Mesenchymal stem cell (in vitro differentiated cells and primary cell): ENCODE results near the gene FAM83F.

Experiments used
- DNase-seq: peaks from one replicate; pipeline ENCODE4 v3.0.0-alpha.2; 2013
- H2AFZ ChIP-seq: one replicate; pipeline ENCODE4 v1.6.1; 2013; ENCODE audit warnings: low read depth, mild to moderate bottlenecking, control low read depth, inconsistent platforms, low read length, moderate library complexity
- H2AK5ac ChIP-seq: 2 replicates; pipeline ENCODE4 v1.6.1; 2013; ENCODE audit warnings: low read length, moderate library complexity, mild to moderate bottlenecking, inconsistent platforms; ENCODE audit not compliant: severe bottlenecking
- H2BK120ac ChIP-seq: one replicate; pipeline ENCODE4 v1.6.1; 2013; ENCODE audit warnings: low read depth, mild to moderate bottlenecking, inconsistent platforms, low read length, moderate library complexity
- H2BK12ac ChIP-seq, 2 experiments: one replicate each; pipeline ENCODE4 v1.6.1; 2013; ENCODE audit warnings: inconsistent platforms in 2 of 2, low read length in 2 of 2, mild to moderate bottlenecking in 2 of 2, moderate library complexity in 2 of 2, control low read depth in 1 of 2
- H2BK15ac ChIP-seq: one replicate; pipeline ENCODE4 v1.6.1; 2013; ENCODE audit warnings: mild to moderate bottlenecking, low read depth, inconsistent platforms; ENCODE audit not compliant: poor library complexity, severe bottlenecking
- H2BK5ac ChIP-seq: 2 replicates; pipeline ENCODE4 v1.6.1; 2013; ENCODE audit warnings: low read depth, mild to moderate bottlenecking, low read length, control low read depth, inconsistent platforms; ENCODE audit not compliant: poor library complexity, severe bottlenecking
- H3K14ac ChIP-seq, 2 experiments: one replicate each; pipeline ENCODE4 v1.6.1; 2013; ENCODE audit warnings: inconsistent platforms in 2 of 2, low read length in 2 of 2, control low read depth in 1 of 2, mild to moderate bottlenecking in 1 of 2, moderate library complexity in 1 of 2
- H3K18ac ChIP-seq, 2 experiments: one replicate each; pipeline ENCODE4 v1.6.1; 2013; ENCODE audit warnings: inconsistent platforms in 2 of 2, low read length in 2 of 2, control low read depth in 1 of 2, low read depth in 1 of 2, mild to moderate bottlenecking in 1 of 2
- H3K23ac ChIP-seq, 2 experiments: one replicate each; pipeline ENCODE4 v1.6.1; 2013; ENCODE audit warnings: inconsistent platforms in 2 of 2, low read length in 2 of 2, mild to moderate bottlenecking in 2 of 2, moderate library complexity in 2 of 2, control low read depth in 1 of 2
- H3K27ac ChIP-seq: 2 replicates; pipeline ENCODE4 v1.5.1; 2013; ENCODE audit warnings: mild to moderate bottlenecking, moderate library complexity, low read length, control low read depth, inconsistent platforms; ENCODE audit not compliant: poor library complexity, severe bottlenecking
- H3K27me3 ChIP-seq, 2 experiments: 2 replicates each; pipeline versions ENCODE4 v1.6.1 to v1.7.0; 2013; ENCODE audit warnings: low read length in 2 of 2, mild to moderate bottlenecking in 2 of 2, moderate library complexity in 2 of 2, control low read depth in 1 of 2, inconsistent platforms in 1 of 2; ENCODE audit not compliant: control insufficient read depth in 1 of 2, insufficient read depth in 1 of 2
- H3K36me3 ChIP-seq, 2 experiments: 2 replicates each; pipeline versions ENCODE4 v1.6.1 to v1.7.0; 2013; ENCODE audit warnings: low read length in 2 of 2, control low read depth in 1 of 2, inconsistent platforms in 1 of 2, low read depth in 1 of 2, mild to moderate bottlenecking in 1 of 2; ENCODE audit not compliant: insufficient read depth in 2 of 2, control insufficient read depth in 1 of 2
- H3K4ac ChIP-seq, 2 experiments: one replicate each; pipeline ENCODE4 v1.6.1; 2013; ENCODE audit warnings: inconsistent platforms in 2 of 2, low read length in 2 of 2, mild to moderate bottlenecking in 2 of 2, moderate library complexity in 2 of 2, control low read depth in 1 of 2, low read depth in 1 of 2
- H3K4me1 ChIP-seq: 2 replicates; pipeline ENCODE4 v1.6.1; 2013; ENCODE audit warnings: low read depth, low read length, control low read depth; ENCODE audit not compliant: control insufficient read depth, insufficient read depth
- H3K4me2 ChIP-seq: 2 replicates; pipeline ENCODE4 v1.6.1; 2013; ENCODE audit warnings: low read length, mild to moderate bottlenecking, inconsistent platforms; ENCODE audit not compliant: poor library complexity, severe bottlenecking
- H3K4me3 ChIP-seq, 2 experiments: 2 replicates each; pipeline versions ENCODE4 v1.5.1 to v1.7.0; 2013; ENCODE audit warnings: low read length in 2 of 2, mild to moderate bottlenecking in 2 of 2, control low read depth in 1 of 2, low read depth in 1 of 2; ENCODE audit not compliant: insufficient read depth in 1 of 2
- H3K79me1 ChIP-seq: replicated peaks from 2 replicates; pipeline ENCODE4 v1.6.1; 2013; ENCODE audit warnings: mild to moderate bottlenecking, control low read depth, low read length, inconsistent platforms; ENCODE audit not compliant: poor library complexity, severe bottlenecking
- H3K9ac ChIP-seq: 2 replicates; pipeline ENCODE4 v1.7.0; 2013; ENCODE audit warnings: mild to moderate bottlenecking, low read length, moderate library complexity
- H3K9me3 ChIP-seq: 2 replicates; pipeline ENCODE4 v1.7.0; 2013; ENCODE audit warnings: mild to moderate bottlenecking, low read length; ENCODE audit not compliant: control insufficient read depth
- H4K8ac ChIP-seq: one replicate; pipeline ENCODE4 v1.6.1; 2013; ENCODE audit warnings: inconsistent platforms, mild to moderate bottlenecking, low read length, moderate library complexity
- H4K91ac ChIP-seq: one replicate; pipeline ENCODE4 v1.6.1; 2013; ENCODE audit warnings: mild to moderate bottlenecking, low read length, inconsistent platforms
- WGBS: methylation state at CpG from one replicate; pipeline ENCODE4 v1.1.7; 2013; ENCODE audit warnings: mixed read lengths; 5-methylcytosine and 5-hydroxymethylcytosine counted together

FAM83F gene

DNA sequence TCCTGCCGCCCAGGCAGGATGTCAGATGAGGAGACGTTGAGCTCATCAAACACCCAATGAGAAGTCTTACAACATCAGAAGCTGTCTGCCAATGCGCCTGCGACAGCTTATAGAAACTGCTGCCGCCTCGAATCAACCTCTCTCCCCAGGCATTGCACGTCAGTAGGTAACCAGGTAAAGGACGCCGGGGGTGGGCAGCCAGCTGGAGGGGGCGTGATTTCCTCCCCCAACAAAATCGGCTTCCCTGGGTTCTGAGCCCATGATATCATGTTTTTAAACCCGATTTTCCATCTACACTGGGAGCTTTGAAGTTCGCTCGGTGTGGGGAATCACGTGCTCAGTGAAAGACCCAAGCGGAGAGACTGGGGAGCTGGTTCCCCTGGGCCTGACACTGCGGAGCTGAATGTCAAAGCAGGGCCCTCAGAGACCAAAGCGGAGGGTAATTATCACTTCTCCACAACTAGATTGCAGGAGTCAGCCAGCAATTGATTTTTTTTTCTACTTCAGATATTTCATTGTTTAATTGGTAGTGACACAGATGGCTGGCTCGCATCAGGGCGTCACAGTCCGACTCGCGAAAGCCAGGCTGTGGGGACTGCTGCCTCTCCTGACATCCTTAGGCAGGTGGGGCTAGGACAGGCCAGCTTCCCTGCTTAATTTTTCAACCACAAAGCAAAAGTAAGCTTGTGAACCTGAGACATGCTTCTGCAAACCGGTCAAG is 15.4 kb downstream of the FAM83F start:
- Histone ChIP-seq H3K4me1 (peaks cover 16% of the 10 kb centered on the region), H2BK12ac (no peak overlapping the region), H3K23ac (no peak overlapping the region), H3K79me1 (no peaks in the 10 kb centered on the region), H3K27ac (no peak overlapping the region), H4K8ac (no peak overlapping the region), H3K9ac (no peak overlapping the region), H3K4me3 (no peak overlapping the region), H2AFZ (no peak overlapping the region), H3K4me2 (no peak overlapping the region), H3K4ac (no peak overlapping the region), H2BK120ac (no peak overlapping the region), H3K14ac (no peak overlapping the region), H2BK5ac (no peak overlapping the region), H2AK5ac (no peak overlapping the region), H3K27me3 (peaks cover 13 to 85% of the 10 kb centered on the region in 2 experiments), H3K36me3 (no peaks in the 10 kb centered on the region), H2BK15ac (no peak overlapping the region), H4K91ac (no peak overlapping the region), H3K9me3 (no peaks in the 10 kb centered on the region), H3K18ac (no peak overlapping the region)
- WGBS, result 84% methylated on average over 23 of the region's 24 CpGs
- no peak for DNase-seq

DNA sequence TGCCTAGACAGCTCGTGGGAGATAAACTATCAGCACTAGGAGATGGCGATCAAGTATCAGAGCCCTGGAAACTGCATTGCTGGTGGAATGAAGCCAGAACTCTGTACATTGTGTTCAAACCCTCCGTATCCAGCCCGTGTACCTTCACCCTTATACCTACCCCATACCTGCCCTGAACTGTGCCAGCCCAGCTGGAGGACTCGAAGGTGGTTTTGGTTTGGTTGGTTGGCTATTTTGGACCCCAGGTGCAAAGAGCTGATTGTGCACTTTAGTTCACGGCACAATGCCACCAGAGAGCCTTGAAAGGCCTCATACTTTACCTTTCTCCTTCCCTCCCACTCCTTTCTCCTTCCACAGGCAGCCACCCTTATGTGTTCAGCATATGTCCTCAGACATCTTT is 16.0 kb downstream of the FAM83F start:
- Histone ChIP-seq H3K14ac (no peak overlapping the region), H2AFZ (no peak overlapping the region), H2BK15ac (no peak overlapping the region), H3K4me3 (no peak overlapping the region), H3K36me3 (no peaks in the 10 kb centered on the region), H3K27me3 (peaks cover 19 to 85% of the 10 kb centered on the region in 2 experiments), H2AK5ac (peak overlapping the region; percentile 31), H2BK5ac (no peak overlapping the region), H3K27ac (no peak overlapping the region), H4K91ac (no peak overlapping the region), H3K4me1 (peaks cover 17% of the 10 kb centered on the region), H3K4ac (no peak overlapping the region), H4K8ac (no peak overlapping the region), H3K79me1 (no peaks in the 10 kb centered on the region), H3K4me2 (no peak overlapping the region), H2BK120ac (no peak overlapping the region), H3K18ac (no peak overlapping the region), H3K23ac (no peak overlapping the region), H3K9me3 (no peaks in the 10 kb centered on the region), H2BK12ac (no peak overlapping the region), H3K9ac (no peak overlapping the region)
- WGBS, result 73% methylated on average over 3 of the region's 6 CpGs
- DNase-seq, result no peak

DNA sequence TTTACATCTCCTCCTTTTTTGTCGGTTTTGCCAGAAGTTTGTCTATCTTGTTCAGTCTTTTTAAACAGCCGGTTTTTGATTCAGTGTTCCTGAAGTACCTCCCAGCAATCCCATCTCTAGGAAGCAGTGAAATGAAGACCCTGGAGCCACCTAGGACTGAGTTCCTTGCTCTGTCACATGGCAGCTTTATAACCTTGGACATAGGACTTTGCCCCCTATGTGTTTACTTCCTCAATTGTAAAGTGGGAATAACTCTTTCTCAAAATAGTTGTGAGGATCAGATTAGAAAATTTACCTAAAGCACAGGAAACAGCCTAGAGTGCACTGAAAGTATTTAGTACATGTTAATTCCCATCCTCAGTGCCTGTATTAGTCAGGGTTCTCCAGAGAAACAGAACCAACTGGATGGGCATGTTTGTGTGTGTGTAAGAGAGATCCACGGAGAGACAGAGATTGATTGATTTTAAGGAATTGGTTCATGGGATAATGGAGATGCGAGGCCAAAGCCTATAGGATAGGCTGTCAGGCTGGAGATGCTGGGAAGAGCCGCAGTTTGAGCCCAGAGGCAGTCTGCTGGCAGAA is 20.0 kb downstream of the FAM83F start:
- H3K23ac ChIP-seq, result no peak overlapping the region
- H2BK120ac ChIP-seq, result no peak overlapping the region
- H3K27me3 ChIP-seq, result peaks cover 16 to 62% of the 10 kb centered on the region in 2 experiments
- no peaks in the 10 kb centered on the region for H3K79me1 ChIP-seq
- H3K36me3 ChIP-seq, result no peaks in the 10 kb centered on the region
- no peak overlapping the region for H2BK5ac ChIP-seq
- H3K4ac ChIP-seq, result no peak overlapping the region
- H2AK5ac ChIP-seq, result no peak overlapping the region
- no peak overlapping the region for H3K18ac ChIP-seq
- H3K9me3 ChIP-seq, result no peaks in the 10 kb centered on the region
- H2BK15ac ChIP-seq, result no peak overlapping the region
- WGBS, result 93% methylated on average over 5 of the region's 5 CpGs
- no peak overlapping the region for H4K8ac ChIP-seq
- H3K27ac ChIP-seq, result no peak overlapping the region
- H4K91ac ChIP-seq, result no peak overlapping the region
- no peak overlapping the region for H3K9ac ChIP-seq
- H2AFZ ChIP-seq, result no peak overlapping the region
- DNase-seq, result no peak
- no peak overlapping the region for H3K4me3 ChIP-seq
- H3K4me2 ChIP-seq, result no peak overlapping the region
- peak overlapping the region in 1 of 2 experiments; percentile 31 for H2BK12ac ChIP-seq
- peaks cover 6% of the 10 kb centered on the region for H3K4me1 ChIP-seq
- no peak overlapping the region for H3K14ac ChIP-seq

DNA sequence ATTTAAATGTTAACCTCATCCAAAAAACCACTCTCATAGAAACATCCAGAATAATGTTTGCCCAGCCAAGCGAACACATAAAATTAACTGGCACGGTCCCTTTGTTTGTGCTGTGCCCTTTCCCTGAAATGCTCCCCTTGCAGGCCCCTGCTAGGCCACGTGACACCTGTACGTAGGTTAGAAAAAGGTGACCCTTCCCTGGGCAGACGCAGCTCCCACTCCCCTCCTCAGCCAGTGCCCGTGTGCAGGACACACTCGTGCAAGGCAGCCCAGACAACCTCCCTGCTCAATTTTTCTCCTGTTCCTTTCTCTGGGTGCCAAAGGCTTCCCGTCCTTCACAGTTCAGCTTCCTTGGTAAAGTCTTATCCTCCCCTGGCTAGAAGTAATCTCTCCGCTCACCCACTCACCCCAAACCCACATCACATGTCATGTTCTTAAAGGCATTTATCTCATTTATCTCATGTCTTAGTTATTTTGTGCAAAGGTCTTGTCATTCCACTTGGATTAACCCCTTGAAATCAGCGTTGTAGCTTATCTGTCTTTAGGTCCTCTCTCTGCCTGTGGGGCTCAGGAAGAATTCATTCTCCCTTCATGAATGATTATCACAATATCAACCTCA is 20.7 kb downstream of the FAM83F start:
- no peak overlapping the region for H2AK5ac ChIP-seq
- H3K27ac ChIP-seq, result no peak overlapping the region
- H4K8ac ChIP-seq, result no peak overlapping the region
- no peak overlapping the region for H2BK12ac ChIP-seq
- H3K18ac ChIP-seq, result no peak overlapping the region
- no peak overlapping the region for H4K91ac ChIP-seq
- H2BK15ac ChIP-seq, result no peak overlapping the region
- DNase-seq, result no peak
- no peak overlapping the region for H2AFZ ChIP-seq
- no peak overlapping the region for H3K9ac ChIP-seq
- no peaks in the 10 kb centered on the region for H3K9me3 ChIP-seq
- H3K79me1 ChIP-seq, result no peaks in the 10 kb centered on the region
- no peak overlapping the region for H2BK5ac ChIP-seq
- H3K4me2 ChIP-seq, result no peak overlapping the region
- no peak overlapping the region for H3K4me3 ChIP-seq
- H3K14ac ChIP-seq, result no peak overlapping the region
- peaks cover 6% of the 10 kb centered on the region for H3K4me1 ChIP-seq
- no peak overlapping the region for H3K23ac ChIP-seq
- 89% methylated on average over 10 of the region's 10 CpGs for WGBS
- H3K4ac ChIP-seq, result no peak overlapping the region
- H2BK120ac ChIP-seq, result no peak overlapping the region
- H3K36me3 ChIP-seq, result no peaks in the 10 kb centered on the region
- H3K27me3 ChIP-seq, result peaks cover 17 to 58% of the 10 kb centered on the region in 2 experiments
